Effector memory CD8-positive, alpha-beta T cell (primary cell): ENCODE measurements around the gene BAHD1.
"Not testable (repeated sequence)": the region's sequence is repeated elsewhere in the genome, so short reads cannot be mapped to it uniquely, and the experiment has no call there.

Source experiments
- ATAC-seq: fragments of 150-1000 bp; cut with Tn5 transposase; replicated peaks from 2 replicates; pipeline ENCODE4 v1.10.0; 2021; ENCODE audit warnings: mild to moderate bottlenecking, moderate library complexity
- DNase-seq, 3 experiments: peaks; one replicate each; pipeline ENCODE4 v3.0.0; 2021
- H3K27ac Mint-ChIP-seq, 2 donors: one replicate each; pipeline ENCODE4 v1.8.0; 2022; ENCODE audit warnings: mild to moderate bottlenecking in 2 of 2, mixed read lengths in 2 of 2, moderate library complexity in 2 of 2
- H3K27me3 Mint-ChIP-seq, 2 donors: one replicate each; pipeline ENCODE4 v1.8.0; 2022; ENCODE audit warnings: mixed read lengths in 2 of 2
- H3K36me3 Mint-ChIP-seq: one replicate; pipeline ENCODE4 v1.8.0; 2022; ENCODE audit warnings: mild to moderate bottlenecking, moderate library complexity, mixed read lengths; ENCODE audit not compliant: insufficient read depth
- H3K4me1 Mint-ChIP-seq, 2 donors: one replicate each; pipeline ENCODE4 v1.8.0; 2022; ENCODE audit warnings: low read depth in 2 of 2, mixed read lengths in 2 of 2
- H3K4me3 Mint-ChIP-seq, 2 donors: one replicate each; pipeline ENCODE4 v1.8.0; 2022; ENCODE audit warnings: mild to moderate bottlenecking in 2 of 2, mixed read lengths in 2 of 2, moderate library complexity in 2 of 2
- H3K9me3 Mint-ChIP-seq, 2 donors: one replicate each; pipeline ENCODE4 v1.8.0; 2022; ENCODE audit warnings: mixed read lengths in 2 of 2

BAHD1 gene

GRCh38 chr15:40444736-40445135 is 4.0 kb downstream of the BAHD1 start:
- Mint-ChIP-seq H3K9me3 (no peaks in the 10 kb centered on the region), H3K36me3 (peaks cover 22% of the 10 kb centered on the region), H3K27me3 (peaks cover 0 to 6% of the 10 kb centered on the region in 2 donors), H3K4me1 (peaks cover 46 to 54% of the 10 kb centered on the region in 2 donors), H3K27ac (peak overlapping the region; percentile 18 to 60), H3K4me3 (no peak overlapping the region)
- ATAC-seq (no peak), DNase-seq (no peak)

GRCh38 chr15:40445421-40445922 is 4.7 kb downstream of the BAHD1 start:
- H3K4me3 Mint-ChIP-seq, result no peak overlapping the region
- DNase-seq, result no peak

GRCh38 chr15:40446144-40446543 is 5.4 kb downstream of the BAHD1 start:
- Mint-ChIP-seq H3K4me1 (peaks cover 50 to 54% of the 10 kb centered on the region in 2 donors), H3K27ac (peak overlapping the region in 1 of 2 donors; percentile 60), H3K4me3 (no peak overlapping the region), H3K27me3 (no peaks in the 10 kb centered on the region), H3K9me3 (no peaks in the 10 kb centered on the region), H3K36me3 (peaks cover 8% of the 10 kb centered on the region)
- ATAC-seq (no peak), DNase-seq (no peak)

More at GRCh38 chr15:40445421-40445922, 4.7 kb downstream of the BAHD1 start:
- H3K36me3 Mint-ChIP-seq, result peaks cover 14% of the 10 kb centered on the region
- H3K9me3 Mint-ChIP-seq, result no peaks in the 10 kb centered on the region
- H3K27ac Mint-ChIP-seq, result peak overlapping the region in 1 of 2 donors; percentile 60
- peaks cover 47 to 52% of the 10 kb centered on the region in 2 donors for H3K4me1 Mint-ChIP-seq
- ATAC-seq, result no peak
- H3K27me3 Mint-ChIP-seq, result no peaks in the 10 kb centered on the region

GRCh38 chr15:40448354-40448753 is 7.6 kb downstream of the BAHD1 start:
- peaks cover 61 to 63% of the 10 kb centered on the region in 2 donors for H3K4me1 Mint-ChIP-seq
- H3K4me3 Mint-ChIP-seq, result no peak overlapping the region
- H3K27me3 Mint-ChIP-seq, result no peaks in the 10 kb centered on the region

GRCh38 chr15:40449275-40449674 is 8.5 kb downstream of the BAHD1 start:
- no peak for ATAC-seq
- peaks cover 60 to 63% of the 10 kb centered on the region in 2 donors for H3K4me1 Mint-ChIP-seq
- DNase-seq, result no peak
- no peaks in the 10 kb centered on the region for H3K27me3 Mint-ChIP-seq
- peak overlapping the region; percentile 85 to 86 for H3K27ac Mint-ChIP-seq
- H3K9me3 Mint-ChIP-seq, result no peaks in the 10 kb centered on the region
- H3K36me3 Mint-ChIP-seq, result peaks cover 5% of the 10 kb centered on the region
- peak overlapping the region in 1 of 2 donors; percentile 4 for H3K4me3 Mint-ChIP-seq

More at GRCh38 chr15:40448354-40448753, 7.6 kb downstream of the BAHD1 start:
- peaks cover 2% of the 10 kb centered on the region for H3K36me3 Mint-ChIP-seq
- H3K27ac Mint-ChIP-seq, result no peak overlapping the region
- ATAC-seq, result no peak
- no peaks in the 10 kb centered on the region for H3K9me3 Mint-ChIP-seq
- DNase-seq, result no peak

GRCh38 chr15:40450047-40450446 is 9.3 kb downstream of the BAHD1 start:
- peaks cover 10% of the 10 kb centered on the region for H3K36me3 Mint-ChIP-seq
- H3K27me3 Mint-ChIP-seq, result no peaks in the 10 kb centered on the region
- peaks cover 61 to 62% of the 10 kb centered on the region in 2 donors for H3K4me1 Mint-ChIP-seq
- DNase-seq (no peak), ATAC-seq (no peak)
- H3K27ac Mint-ChIP-seq, result peak overlapping the region; percentile 85 to 86
- H3K4me3 Mint-ChIP-seq, result no peak overlapping the region
- no peaks in the 10 kb centered on the region for H3K9me3 Mint-ChIP-seq

GRCh38 chr15:40451527-40452158 is 10.9 kb downstream of the BAHD1 start:
- H3K27ac Mint-ChIP-seq, result peak overlapping the region; percentile 88 to 92
- ATAC-seq, result no peak
- DNase-seq, result no peak
- peak overlapping the region; percentile 55 to 75 for H3K4me3 Mint-ChIP-seq
- no peaks in the 10 kb centered on the region for H3K9me3 Mint-ChIP-seq
- peaks cover 65 to 69% of the 10 kb centered on the region in 2 donors for H3K4me1 Mint-ChIP-seq
- peaks cover 11% of the 10 kb centered on the region for H3K36me3 Mint-ChIP-seq
- H3K27me3 Mint-ChIP-seq, result no peaks in the 10 kb centered on the region

GRCh38 chr15:40452296-40453090 is 11.7 kb downstream of the BAHD1 start:
- ATAC-seq (peak; percentile 72), DNase-seq (no peak)
- H3K4me3 Mint-ChIP-seq, result peak overlapping the region; percentile 74 to 75

GRCh38 chr15:40453941-40454340 is 13.2 kb downstream of the BAHD1 start:
- H3K9me3 Mint-ChIP-seq, H3K27me3 Mint-ChIP-seq, DNase-seq: not testable (repeated sequence)
- peaks cover 10% of the 10 kb centered on the region for H3K36me3 Mint-ChIP-seq
- peak overlapping the region; percentile 88 to 92 for H3K27ac Mint-ChIP-seq
- peaks cover 67 to 74% of the 10 kb centered on the region in 2 donors for H3K4me1 Mint-ChIP-seq
- H3K4me3 Mint-ChIP-seq, result peak overlapping the region; percentile 74 to 75
- peak; percentile 77 for ATAC-seq

More at GRCh38 chr15:40452296-40453090, 11.7 kb downstream of the BAHD1 start:
- peak overlapping the region; percentile 88 to 92 for H3K27ac Mint-ChIP-seq
- H3K27me3 Mint-ChIP-seq, result no peaks in the 10 kb centered on the region
- H3K36me3 Mint-ChIP-seq, result peaks cover 11% of the 10 kb centered on the region
- H3K4me1 Mint-ChIP-seq, result peaks cover 62 to 70% of the 10 kb centered on the region in 2 donors
- H3K9me3 Mint-ChIP-seq, result no peaks in the 10 kb centered on the region

GRCh38 chr15:40454904-40455391 is 14.2 kb downstream of the BAHD1 start:
- no peak for ATAC-seq

GRCh38 chr15:40456299-40456712 is 15.6 kb downstream of the BAHD1 start:
- peaks cover 53 to 60% of the 10 kb centered on the region in 2 donors for H3K4me1 Mint-ChIP-seq
- H3K9me3 Mint-ChIP-seq, result no peaks in the 10 kb centered on the region
- no peak for ATAC-seq
- peaks cover 17% of the 10 kb centered on the region for H3K36me3 Mint-ChIP-seq
- H3K27me3 Mint-ChIP-seq, result no peaks in the 10 kb centered on the region
- no peak for DNase-seq
- H3K27ac Mint-ChIP-seq, result peak overlapping the region; percentile 88 to 92
- peak overlapping the region in 1 of 2 donors; percentile 75 for H3K4me3 Mint-ChIP-seq

More at GRCh38 chr15:40454904-40455391, 14.2 kb downstream of the BAHD1 start:
- H3K4me3 Mint-ChIP-seq, result peak overlapping the region; percentile 56 to 75
- H3K27me3 Mint-ChIP-seq, result no peaks in the 10 kb centered on the region
- H3K27ac Mint-ChIP-seq, result peak overlapping the region; percentile 88 to 92
- H3K36me3 Mint-ChIP-seq, result peaks cover 14% of the 10 kb centered on the region
- no peaks in the 10 kb centered on the region for H3K9me3 Mint-ChIP-seq
- no peak for DNase-seq
- H3K4me1 Mint-ChIP-seq, result peaks cover 60 to 70% of the 10 kb centered on the region in 2 donors

GRCh38 chr15:40456738-40457137 is 16.0 kb downstream of the BAHD1 start:
- no peaks in the 10 kb centered on the region for H3K27me3 Mint-ChIP-seq
- H3K27ac Mint-ChIP-seq, result peak overlapping the region in 1 of 2 donors; percentile 88
- peaks cover 19% of the 10 kb centered on the region for H3K36me3 Mint-ChIP-seq
- ATAC-seq, result no peak
- peak overlapping the region in 1 of 2 donors; percentile 75 for H3K4me3 Mint-ChIP-seq
- peaks cover 49 to 57% of the 10 kb centered on the region in 2 donors for H3K4me1 Mint-ChIP-seq
- H3K9me3 Mint-ChIP-seq, result no peaks in the 10 kb centered on the region
- DNase-seq, result no peak
